HG03064 (cell line): ENCODE results near the gene ARHGAP15.
"Not testable (repeated sequence)": the region's sequence is repeated elsewhere in the genome, so short reads cannot be mapped to it uniquely, and the experiment has no call there.

Experiments used
- ATAC-seq: cut with Tn5 transposase; IDR thresholded peaks from one replicate; pipeline ENCODE4 v1.9.1; 2021; ENCODE audit warnings: low read depth; ENCODE audit not compliant: unreplicated experiment

Gene ARHGAP15

GRCh38 chr2:143128681-143129580 is at the start of gene ARHGAP15:
TSS of gene ARHGAP15 (plus strand) at chr2:143129419.
- peak; percentile 88 for ATAC-seq

GRCh38 chr2:143081616-143082015 is 47.6 kb upstream of the ARHGAP15 start:
- no peak for ATAC-seq

DNA sequence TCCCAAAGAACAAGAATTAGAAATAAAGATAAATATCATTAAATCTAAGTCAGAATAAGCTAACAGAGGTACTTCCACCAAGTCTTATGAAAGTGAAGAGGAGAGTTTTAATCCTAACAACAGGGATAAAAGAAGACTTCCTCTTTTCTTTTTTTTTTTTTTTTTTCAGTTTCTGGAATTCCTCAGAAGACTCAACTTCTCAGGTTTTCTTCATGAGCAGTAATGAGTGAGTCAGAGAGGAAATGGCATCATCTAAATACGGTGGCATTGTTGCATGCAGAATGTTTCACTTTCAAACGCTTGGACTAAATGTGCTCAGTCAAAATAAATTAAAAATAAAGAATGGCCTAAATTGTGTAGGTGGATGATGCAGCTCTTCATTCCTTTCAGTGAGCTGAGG is 45.6 kb upstream of the ARHGAP15 start:
- no peak for ATAC-seq

DNA sequence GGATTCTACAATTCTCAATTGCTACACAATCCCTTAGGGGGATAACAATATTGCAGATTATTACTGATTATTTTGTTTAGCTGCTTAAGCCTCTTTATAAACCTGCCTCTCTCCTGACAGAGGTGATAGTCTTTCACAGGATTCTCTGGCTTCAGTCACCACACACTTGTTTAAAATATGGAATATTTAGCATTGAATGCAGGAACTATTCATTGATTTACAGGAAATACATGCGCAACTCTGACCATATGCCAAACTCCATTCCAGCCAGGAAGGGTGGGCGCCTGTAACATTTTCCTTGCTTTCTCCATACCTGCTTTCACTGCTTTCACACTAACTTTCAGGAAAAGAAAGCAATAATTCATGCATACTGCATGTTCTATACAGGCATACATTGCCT is 44.8 kb upstream of the ARHGAP15 start:
- no peak for ATAC-seq

DNA sequence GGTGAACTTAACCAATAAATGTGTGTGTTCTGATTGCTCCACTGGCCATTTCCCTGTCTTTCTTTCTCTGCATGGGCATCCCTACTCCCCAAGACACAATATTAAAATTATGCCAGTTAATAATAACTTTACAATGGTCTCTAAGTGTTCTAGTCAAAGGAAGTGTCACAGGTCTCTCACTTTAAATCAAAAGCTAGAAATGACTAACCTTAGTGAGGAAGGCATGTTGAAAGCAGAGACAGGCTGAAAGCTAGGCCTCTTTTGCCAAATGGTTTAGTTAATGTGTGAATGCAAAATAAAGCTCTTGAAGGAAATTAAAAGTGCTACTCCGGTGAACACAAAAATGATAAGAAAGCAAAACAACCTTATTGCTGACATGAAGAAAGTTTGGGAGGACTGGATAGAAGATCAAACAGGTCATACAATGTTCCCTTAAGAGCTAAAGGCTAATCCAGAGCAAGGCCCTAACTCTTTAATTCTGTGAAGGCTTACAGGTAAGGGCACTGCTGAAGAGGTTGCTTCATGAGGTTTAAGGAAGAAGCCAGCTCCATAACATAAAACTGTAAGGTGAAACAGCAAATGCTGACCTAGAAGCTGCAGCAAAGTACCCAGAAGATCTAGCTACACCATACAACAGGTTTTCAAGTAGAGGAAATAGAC is 44.0 kb upstream of the ARHGAP15 start:
- ATAC-seq = peak; percentile 77

GRCh38 chr2:143087033-143087432 is 42.2 kb upstream of the ARHGAP15 start:
- ATAC-seq = no peak

GRCh38 chr2:143088388-143088787 is 40.8 kb upstream of the ARHGAP15 start:
- no peak for ATAC-seq

DNA sequence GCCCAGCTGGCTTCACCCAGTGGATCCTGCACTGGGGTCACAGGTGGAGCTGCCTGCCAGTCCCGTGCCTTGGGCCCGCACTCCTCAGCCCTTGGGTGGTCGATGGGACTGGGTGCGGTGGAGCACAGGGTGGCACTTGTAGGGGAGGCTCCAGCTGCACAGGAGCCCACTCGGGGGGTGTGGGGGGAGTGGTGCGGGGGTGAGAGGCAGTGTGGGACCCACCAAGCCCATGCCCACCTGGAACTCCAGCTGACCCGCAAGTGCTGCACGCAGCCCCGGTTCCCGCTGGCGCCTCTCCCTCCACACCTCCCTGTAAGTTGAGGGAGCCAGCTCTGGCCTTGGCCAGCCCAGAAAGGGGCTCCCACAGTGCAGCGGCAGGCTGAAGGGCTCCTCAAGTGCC is 39.7 kb upstream of the ARHGAP15 start:
- ATAC-seq = not testable (repeated sequence)

- ATAC-seq = peak; percentile 82
Observed at GRCh38 chr2:143110758-143111428, 18.3 kb upstream of the ARHGAP15 start.

GRCh38 chr2:143117225-143117624 is 12.0 kb upstream of the ARHGAP15 start:
- ATAC-seq = no peak

- ATAC-seq = no peak
Observed at GRCh38 chr2:143121079-143121478, 8.1 kb upstream of the ARHGAP15 start.

DNA sequence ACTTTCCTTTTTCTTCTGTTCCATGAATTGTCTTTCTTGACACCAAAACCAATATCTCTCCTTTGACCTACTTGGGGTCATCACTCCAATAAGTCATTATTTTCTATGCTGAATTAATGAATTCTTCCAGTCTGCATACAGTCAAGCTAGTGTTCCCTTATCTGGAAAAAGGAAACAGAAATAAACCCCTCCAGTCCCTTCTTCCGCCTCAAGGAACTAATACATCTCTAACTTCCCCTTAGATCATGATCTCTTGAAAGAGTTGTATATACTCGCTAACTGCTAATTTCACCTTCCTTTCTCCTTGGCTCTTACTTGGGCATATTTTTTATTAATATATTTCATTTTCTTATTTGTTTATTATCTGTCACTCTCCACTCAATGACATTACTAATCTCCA is 7.3 kb upstream of the ARHGAP15 start:
- ATAC-seq = no peak

DNA sequence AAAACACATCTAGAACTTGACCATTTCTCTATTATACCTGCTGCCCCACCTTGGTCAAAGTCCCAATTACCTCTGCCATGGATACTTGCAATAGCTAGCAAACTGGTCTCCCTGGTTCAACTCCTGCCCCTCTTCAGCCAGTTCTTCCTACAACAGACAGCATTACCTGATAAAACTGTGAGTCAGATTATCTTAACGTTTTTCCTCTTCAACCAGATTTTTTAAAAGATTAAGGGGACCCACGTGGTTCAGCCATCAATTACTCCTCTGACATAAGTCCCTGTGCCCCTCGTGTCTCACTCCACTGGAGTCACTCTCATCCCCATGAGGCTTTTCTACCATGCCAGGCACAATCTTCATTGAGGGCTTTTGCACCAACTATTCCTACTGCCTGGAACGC is 5.3 kb upstream of the ARHGAP15 start:
- no peak for ATAC-seq

DNA sequence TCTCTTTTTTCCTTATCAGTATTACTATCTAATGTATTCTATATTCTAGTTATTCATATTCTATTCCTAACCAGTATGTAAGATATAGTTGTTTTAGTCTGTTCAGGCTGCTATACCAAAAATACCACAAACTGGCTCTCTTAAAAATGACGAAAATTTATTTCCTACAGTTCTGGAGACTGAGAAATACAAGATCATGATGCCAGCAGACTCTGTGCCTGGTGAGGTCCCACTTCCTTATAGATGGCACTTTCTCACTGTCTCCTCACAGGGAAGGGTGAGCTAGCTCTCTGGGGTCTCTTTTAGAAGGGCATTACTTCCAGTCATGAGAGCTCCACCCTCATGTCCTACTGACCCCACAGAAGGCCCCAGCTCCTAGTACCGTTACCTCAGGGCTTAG is 4.8 kb upstream of the ARHGAP15 start:
- no peak for ATAC-seq

DNA sequence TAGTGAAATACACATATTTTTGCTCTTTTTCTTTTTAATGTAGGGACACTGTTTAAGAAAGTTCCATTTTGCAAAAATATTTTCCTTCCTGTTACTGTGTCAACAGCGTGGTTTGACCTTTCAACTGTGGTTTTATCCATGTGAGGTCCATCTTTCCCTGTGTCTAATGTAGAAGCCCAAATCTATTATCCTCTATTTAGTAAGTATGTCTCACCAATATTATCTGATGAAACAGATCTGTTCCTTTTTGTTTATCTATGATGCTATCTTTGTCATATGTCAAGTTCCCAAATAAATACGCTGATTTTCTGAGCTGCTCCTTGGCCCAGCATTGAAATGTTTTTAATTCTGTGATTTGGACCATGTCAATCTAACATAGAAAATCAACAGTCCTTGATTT is 3.5 kb upstream of the ARHGAP15 start:
- ATAC-seq = no peak

- ATAC-seq = no peak
Observed at GRCh38 chr2:143132355-143132754, 3.1 kb downstream of the ARHGAP15 start.

GRCh38 chr2:143133783-143134182 is 4.6 kb downstream of the ARHGAP15 start:
- no peak for ATAC-seq

- ATAC-seq = no peak
Observed at GRCh38 chr2:143138292-143138691, 9.1 kb downstream of the ARHGAP15 start.

DNA sequence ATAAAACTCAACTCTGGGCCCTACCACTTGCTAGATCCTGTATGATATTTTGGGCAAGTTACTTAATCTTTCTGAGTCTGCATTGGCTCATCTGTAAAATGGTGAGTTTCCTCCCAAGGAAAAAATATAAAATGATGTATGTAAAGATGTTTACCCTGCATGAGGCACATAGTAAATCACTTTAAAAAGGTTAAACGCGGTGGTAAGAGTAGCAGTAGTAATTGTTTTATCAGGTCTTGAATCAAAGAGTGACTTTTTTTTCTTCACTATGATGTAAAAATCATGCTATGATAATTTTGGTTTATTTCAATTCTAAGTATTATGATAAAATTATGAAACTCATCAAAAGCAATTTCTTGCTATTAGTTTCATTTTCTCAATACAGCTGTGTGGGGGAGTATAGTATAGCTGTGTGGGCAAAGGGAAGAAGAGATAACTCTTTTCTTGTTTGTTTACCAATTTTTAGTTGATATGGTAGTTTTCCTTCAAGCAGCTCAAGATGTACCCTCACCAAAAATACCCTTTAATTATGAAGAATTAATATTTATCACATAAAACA is 10.7 kb downstream of the ARHGAP15 start:
- no peak for ATAC-seq

DNA sequence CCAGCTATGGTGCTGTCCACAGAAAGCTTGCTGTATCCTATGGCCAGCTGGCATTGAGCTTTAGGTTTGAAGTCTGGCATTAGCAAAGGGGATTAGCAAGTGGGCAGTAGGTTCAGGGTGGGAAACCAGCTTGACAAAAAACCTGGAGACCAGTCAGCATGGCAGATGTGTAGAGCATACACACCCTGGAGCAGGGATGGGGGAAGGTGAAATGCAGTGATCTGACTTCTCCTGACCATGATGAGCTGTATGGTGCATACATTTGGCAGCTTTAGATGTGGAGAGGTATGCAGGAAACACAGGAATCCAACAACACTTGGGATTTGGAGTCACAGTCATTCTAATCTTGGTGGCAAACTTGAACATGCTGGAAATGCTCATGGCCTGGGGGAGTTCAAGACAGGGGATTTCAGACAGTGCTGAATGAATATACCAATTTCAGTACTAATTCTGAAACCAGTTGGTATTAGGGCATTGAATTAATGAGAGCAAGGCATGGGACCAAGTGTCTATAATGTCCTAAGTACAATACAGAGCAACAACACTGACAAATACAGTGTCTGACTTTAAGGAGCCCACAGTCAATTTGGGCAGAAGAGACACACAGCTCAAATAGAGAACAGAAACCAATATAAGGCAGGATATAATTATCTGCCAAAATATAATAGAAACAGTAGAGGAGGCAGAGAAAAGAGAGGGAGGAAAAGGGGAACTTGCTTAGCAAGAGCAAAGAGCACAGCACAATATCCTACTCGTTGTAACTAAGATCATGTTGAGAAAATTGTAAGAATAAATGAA is 11.8 kb downstream of the ARHGAP15 start:
- ATAC-seq = peak; percentile 83
